Lung microvascular endothelial cell (primary cell): ENCODE measurements around the gene CHCHD10. TPM values are rescaled to one million over a fixed set of nuclear protein-coding genes. Genes with fewer than 3 reads are reported as not detected.

Experiments
- DNase-seq, 2 donors: peaks; one replicate each; pipeline versions ENCODE4 v3.0.0 to v3.0.0-alpha.2; 2010; ENCODE audit warnings: low read depth in 2 of 2
- total RNA-seq: library from RNA; depleted of rRNA; stranded (reverse); fragments of >200 nt; gene quantifications from 2 replicates; pipeline ENCODE4 v1.2.1, GENCODE V29; 2014

Gene CHCHD10
- total RNA-seq, 1 donor from 2014 or later = 10.3 TPM

DNA sequence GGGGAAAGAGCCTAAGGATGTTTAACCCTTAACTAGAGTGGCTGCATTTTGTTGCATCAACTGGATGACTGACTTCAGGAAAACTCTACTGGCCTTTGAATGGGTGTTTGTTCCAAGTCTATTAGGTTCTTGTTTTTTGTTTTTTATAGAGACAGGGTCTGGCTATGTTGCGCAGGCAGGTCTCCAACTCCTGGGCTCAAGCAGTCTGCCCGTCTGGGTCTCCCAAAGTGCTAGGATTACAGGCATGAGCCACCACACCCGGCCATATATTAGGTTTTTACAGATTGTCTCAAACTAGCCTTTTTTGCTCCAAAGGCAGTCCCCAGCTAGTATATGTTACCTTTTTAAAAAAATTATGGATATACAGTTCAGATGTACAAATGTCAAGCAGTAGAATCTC, 20.1 kb upstream of the CHCHD10 start:
- DNase-seq = no peak

DNA sequence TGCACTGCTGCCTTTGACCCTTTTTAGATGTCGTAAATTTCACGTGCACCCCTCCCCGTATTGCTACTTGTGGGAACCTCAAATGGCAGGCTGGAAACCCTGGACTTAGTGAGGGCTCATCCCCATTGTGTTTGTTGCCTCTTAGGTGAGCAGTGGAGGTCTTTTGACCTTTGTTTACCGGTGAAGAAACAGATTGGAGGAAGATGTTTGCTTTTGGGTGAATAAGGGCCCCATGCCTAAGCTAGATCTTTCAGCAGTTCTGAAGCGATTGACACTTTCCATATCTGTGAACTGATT, 19.8 kb upstream of the CHCHD10 start:
- DNase-seq = no peak

DNA sequence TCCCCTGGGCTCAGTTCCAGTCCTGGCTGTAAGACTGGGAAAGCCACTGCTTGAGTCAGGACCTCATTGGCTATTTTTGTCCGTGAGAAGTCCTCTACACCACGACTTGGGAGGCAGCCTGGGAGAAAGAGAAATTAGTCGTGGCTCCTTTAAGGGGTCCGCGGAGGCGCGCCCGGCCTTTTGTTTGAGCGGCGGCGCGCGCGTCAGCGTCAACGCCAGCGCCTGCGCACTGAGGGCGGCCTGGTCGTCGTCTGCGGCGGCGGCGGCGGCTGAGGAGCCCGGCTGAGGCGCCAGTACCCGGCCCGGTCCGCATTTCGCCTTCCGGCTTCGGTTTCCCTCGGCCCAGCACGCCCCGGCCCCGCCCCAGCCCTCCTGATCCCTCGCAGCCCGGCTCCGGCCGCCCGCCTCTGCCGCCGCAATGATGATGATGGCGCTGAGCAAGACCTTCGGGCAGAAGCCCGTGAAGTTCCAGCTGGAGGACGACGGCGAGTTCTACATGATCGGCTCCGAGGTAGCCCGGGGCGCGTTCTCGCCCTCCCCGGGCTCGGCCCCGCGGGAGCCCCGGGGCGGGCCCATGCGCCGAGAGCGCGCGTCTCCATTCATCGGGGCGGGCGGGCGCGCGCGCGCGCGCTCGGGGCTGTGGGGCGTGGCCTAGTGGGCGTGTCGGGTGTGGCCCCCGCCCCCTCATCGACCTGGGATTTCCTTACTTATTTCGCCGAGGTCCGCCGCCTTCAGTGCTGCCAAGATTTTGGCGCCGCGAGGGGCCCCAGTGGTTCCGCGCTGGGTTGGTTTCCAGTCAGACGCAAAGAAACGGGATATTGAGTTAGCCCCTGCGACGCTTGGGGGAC, 19.2 kb upstream of the CHCHD10 start, which contains the start of gene SMARCB1:
Gene SMARCB1 (plus strand): TSS at position 215 of the 848 bp plus-strand sequence. CDS start 204 bp downstream, at position 419.
- peak; percentile 90 to 92 for DNase-seq

DNA sequence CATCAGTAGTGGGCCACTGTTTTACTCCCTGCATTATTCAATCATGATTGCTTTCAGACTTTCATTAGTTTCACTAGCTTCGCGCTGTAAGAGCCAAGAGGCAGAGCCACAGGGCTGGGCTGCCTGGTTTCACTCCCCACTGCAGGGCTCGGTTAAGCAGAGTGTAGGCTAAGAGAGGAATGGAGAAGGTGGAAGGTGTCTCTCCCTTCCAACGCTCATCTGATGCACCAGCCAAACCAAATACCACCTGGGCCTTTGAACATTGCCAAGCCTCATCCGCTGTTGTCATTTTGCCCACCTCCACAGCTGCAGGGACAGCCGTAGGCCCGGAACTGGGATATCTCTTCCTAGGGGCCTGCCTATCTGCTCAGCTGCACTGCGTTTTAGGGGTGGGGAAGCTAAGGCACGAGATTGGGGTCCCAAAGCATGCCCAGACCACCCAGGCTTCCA, 18.5 kb upstream of the CHCHD10 start:
- no peak for DNase-seq

DNA sequence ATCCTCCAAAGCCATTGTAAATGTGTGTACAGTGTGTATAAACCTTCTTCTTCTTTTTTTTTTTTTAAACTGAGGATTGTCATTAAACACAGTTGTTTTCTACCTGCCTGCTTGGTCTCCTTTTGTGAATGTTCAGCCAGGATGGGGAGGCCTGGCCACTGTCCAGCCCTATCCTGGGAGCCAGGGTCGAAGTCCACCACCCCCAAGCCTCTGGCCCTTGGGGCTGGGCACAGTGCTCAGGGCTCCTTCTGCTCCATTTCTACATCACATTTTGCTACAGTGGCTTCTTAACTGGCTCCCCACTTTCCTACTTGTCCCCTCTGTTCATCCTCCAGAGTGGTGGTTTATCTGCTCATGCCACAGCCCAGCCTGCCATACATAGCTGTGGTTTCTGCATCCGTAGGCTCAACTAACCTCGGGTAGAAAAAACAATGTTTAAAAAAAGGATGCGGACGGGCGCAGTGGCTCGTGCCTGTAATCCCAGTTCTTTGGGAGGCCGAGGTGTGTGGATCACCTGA, 16.5 kb upstream of the CHCHD10 start:
- no peak for DNase-seq

DNA sequence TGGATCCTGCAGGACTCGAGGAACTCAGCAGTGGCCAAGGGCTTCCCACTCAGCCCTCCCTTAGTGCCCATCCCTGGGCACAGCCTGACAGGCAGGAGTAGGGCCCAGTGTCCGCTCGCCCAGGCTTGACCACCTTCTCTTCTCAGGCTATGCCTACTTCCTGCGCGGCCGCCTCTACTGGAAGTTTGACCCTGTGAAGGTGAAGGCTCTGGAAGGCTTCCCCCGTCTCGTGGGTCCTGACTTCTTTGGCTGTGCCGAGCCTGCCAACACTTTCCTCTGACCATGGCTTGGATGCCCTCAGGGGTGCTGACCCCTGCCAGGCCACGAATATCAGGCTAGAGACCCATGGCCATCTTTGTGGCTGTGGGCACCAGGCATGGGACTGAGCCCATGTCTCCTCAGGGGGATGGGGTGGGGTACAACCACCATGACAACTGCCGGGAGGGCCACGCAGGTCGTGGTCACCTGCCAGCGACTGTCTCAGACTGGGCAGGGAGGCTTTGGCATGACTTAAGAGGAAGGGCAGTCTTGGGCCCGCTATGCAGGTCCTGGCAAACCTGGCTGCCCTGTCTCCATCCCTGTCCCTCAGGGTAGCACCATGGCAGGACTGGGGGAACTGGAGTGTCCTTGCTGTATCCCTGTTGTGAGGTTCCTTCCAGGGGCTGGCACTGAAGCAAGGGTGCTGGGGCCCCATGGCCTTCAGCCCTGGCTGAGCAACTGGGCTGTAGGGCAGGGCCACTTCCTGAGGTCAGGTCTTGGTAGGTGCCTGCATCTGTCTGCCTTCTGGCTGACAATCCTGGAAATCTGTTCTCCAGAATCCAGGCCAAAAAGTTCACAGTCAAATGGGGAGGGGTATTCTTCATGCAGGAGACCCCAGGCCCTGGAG, 15.7 kb upstream of the CHCHD10 start:
- DNase-seq = no peak

DNA sequence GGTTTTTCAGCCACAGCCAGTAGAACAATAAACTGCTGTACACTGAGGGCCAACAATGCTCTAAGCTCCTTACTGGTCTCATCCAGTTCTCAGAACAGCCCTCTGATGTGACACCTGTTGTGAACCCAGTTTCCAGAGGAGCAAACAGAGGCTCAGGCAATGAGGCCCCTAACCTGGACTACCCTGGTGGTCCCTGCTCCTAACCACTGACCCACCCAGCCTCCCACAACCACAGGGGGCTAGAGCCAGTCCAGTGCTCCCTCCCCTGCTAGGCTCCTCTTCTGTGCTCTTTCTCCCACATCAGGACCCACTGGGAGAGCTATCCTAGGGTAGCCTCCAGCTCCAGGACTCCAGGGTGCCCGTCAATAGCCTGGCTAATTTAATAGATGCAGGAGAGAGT, 14.9 kb upstream of the CHCHD10 start:
- DNase-seq = no peak

DNA sequence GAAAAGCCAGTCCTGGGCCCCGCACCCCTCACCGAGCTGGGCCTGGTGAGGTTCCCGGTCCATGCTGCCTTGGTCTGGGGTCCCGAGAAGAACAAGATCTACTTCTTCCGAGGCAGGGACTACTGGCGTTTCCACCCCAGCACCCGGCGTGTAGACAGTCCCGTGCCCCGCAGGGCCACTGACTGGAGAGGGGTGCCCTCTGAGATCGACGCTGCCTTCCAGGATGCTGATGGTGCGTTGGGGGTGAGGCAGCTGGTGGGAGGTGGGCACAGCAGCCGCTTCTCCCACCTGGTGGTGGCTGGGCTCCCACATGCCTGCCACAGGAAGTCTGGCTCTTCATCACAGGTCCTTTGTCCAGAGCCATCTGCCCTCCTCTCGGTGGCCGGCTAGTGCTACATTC, 14.5 kb upstream of the CHCHD10 start:
- no peak for DNase-seq

DNA sequence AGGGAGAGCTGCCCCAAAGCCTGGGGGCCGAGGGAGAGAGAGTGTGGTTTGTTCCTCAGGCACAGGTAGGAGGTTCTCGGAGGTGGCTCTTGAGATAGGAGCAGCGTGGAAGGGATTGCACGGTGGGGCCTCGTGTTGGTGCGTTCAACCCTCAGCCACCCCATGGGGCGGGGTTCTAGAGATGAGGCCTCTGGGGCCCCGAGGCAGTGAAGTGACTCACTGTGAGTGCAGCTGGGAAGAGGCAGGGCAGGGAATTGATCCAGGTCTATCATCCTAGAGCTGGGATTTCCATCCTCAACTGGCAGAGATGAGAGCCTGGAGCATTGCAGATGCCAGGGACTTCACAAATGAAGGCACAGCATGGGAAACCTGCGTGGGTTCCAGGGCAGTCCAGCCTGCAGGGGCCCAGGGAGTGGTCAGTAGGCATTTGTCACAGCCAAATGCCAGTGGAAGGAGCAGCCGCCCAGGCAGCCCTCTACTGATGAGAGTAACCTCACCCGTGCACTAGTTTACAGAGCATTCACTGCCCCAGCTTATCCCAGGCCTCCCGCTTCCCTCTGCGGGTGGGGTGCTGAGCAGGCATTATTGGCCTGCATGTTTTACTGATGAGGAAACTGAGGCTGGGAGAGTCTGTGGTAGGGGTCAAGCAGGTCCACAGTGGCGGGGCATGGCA, 13.9 kb upstream of the CHCHD10 start:
- DNase-seq = no peak

DNA sequence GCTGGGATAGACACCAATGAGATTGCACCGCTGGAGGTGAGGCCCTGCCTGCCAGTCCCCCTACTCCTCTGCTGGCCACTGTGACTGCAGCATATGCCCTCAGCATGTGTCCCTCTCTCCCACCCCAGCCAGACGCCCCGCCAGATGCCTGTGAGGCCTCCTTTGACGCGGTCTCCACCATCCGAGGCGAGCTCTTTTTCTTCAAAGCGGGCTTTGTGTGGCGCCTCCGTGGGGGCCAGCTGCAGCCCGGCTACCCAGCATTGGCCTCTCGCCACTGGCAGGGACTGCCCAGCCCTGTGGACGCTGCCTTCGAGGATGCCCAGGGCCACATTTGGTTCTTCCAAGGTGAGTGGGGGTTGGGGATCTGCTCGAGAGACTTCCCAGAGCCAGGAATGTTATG, 13.3 kb upstream of the CHCHD10 start:
- DNase-seq = no peak

DNA sequence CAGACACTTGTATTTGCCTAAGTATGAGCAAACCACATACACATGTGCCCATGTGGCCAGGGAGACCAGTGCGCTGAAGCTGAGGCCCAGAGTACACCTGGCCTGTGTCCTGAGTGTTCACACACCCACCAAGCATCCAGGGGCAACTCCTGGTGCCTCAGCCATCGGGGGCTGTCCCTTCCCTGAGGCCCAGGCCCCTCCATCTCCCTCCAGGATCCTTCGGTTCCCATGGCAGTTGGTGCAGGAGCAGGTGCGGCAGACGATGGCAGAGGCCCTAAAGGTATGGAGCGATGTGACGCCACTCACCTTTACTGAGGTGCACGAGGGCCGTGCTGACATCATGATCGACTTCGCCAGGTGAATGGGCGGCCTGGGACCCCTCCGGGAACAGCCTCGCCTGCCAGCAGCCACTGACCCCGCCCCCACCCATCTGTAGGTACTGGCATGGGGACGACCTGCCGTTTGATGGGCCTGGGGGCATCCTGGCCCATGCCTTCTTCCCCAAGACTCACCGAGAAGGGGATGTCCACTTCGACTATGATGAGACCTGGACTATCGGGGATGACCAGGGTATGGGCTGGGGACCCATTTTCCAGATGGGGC, 12.5 kb upstream of the CHCHD10 start:
- no peak for DNase-seq

DNA sequence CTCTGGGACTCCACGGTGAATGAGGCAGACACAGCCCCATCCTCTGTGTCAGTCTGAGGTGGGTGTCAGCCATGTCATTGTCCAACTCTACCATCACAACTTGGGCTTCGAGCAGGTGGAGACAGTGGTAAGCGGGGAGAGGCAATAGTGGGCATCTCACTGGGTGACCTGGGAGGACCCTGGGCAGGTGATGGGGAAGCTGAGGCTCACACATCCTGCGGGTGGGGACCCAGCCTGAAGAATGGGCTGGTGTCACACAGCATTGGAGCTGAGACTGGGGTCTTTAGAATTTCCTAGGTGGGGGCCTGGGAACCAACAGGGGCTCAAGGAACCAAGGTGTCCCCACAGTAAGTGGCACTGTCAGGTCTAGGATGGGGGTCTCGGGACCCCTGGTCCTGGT, 12.0 kb upstream of the CHCHD10 start:
- DNase-seq = no peak

DNA sequence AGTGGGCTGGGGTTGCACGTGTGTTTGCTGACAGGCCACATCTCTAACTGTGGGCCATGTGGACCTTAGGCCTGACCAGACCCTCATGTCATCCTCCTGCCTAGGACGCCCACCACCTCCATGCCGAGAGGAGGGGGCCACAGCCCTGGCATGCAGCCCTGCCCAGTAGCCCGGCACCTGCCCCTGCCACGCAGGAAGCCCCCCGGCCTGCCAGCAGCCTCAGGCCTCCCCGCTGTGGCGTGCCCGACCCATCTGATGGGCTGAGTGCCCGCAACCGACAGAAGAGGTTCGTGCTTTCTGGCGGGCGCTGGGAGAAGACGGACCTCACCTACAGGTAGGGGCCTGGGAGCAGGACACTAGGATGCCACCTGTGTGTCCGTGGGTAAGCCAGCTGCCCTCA, 11.3 kb upstream of the CHCHD10 start:
- no peak for DNase-seq

DNA sequence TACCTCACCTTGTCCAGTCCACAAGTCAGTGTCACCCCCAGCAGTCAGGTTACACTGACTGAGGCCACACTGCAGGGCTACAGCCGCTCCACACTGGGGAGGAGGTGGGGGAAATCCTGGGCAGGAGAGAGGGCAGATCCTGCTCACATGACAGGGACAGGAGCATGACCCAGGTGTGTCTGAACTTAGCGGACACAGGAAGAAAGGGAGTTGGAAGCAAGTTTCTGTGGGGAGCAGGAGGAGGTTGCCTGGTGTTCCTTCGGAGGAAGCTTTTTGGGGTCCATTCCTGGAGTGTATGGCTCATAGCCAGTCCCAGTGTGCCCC, 10.8 kb upstream of the CHCHD10 start:
- no peak for DNase-seq

DNA sequence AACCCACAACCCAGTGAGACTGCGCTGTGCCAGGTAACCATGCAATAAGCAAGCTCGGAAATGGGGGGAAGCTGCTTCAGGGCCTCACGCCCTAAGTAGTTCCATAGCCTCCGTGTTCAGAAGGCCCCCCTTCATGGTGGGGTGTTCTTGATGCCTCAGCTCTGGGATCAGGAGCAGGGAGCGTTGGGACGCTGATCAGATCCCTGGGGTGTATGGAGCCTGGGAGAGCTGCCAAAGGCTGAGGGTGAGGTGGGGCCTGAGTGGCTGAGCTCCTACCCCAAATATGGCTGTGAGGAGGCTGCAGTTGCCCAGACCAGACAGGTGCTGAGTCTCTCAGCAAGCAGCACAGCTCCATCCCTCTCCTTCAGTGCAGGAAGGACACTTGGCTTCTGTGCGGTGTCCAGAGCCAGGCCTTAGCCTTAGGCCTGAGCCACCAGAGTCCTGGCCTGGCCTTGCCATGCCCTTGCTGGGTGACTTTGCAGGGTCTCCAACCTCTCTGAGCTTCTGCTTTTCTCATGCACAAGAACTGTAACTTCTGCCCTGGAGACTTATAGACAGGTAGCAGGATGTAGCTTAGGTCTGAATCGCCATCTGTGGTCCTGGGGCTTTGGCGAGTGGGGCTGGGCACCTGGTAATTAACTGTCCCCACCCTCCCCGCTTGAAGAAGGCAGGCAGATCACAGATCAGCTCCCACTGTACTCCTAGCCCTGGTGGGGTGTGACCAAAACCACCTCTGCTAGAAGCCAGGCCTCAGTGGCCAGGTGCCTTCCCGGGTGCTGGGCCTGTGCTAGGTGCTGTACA, 10.2 kb upstream of the CHCHD10 start:
- no peak for DNase-seq

DNA sequence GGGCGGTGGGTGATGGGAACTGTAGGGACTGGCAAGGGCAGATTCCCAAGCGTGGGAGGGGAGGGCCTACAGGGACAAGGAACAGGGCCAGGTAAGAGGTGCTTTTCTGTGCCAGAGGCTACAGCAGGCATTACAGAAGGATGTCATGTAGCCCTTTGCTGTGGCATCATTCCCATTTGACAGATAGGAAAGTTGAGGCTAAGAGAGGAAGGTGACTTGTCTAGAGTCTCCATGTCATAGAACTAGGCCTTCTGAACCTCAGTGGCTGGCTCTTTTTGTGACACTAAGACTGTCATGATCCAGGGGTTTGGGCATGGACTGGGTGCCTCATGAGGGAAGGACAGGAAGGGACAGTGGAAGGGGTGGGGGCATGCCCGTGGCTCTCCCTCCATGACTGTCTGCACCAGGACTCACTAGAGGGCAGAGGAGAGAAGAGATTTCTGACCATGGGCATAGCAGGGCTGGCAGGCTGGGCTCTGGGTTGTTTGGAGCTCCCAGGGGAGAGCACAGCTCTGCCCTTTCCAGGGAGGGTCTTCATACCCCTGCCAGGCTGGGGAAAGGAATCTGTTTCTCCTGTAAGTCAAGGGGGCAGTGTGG, 8.1 kb upstream of the CHCHD10 start:
- DNase-seq = no peak

DNA sequence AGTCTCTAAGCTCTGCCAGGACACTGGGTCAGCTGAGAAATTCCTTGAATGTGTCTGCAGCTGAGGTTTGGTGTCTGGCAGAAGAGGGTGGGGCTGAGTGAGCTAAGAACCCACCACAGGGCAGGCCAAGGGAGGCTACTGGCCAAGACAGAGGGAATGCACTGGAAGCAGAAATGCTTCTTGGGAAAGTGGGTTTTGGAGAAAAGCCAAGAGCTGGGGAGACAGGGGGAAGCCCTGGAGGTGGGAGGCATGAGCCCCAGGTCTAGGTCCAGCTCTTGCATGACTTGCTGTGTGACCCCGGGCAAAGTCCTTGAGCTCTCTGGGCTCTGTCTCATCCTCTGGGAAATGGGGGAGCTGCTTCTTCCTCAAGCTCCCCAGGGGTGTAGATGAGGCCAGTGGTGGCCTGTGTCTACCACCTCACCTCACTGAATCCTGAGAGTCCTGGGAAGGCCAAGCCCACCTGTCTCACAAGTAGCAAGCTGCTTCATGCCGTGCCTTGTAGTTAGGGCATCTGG, 7.2 kb upstream of the CHCHD10 start:
- no peak for DNase-seq

DNA sequence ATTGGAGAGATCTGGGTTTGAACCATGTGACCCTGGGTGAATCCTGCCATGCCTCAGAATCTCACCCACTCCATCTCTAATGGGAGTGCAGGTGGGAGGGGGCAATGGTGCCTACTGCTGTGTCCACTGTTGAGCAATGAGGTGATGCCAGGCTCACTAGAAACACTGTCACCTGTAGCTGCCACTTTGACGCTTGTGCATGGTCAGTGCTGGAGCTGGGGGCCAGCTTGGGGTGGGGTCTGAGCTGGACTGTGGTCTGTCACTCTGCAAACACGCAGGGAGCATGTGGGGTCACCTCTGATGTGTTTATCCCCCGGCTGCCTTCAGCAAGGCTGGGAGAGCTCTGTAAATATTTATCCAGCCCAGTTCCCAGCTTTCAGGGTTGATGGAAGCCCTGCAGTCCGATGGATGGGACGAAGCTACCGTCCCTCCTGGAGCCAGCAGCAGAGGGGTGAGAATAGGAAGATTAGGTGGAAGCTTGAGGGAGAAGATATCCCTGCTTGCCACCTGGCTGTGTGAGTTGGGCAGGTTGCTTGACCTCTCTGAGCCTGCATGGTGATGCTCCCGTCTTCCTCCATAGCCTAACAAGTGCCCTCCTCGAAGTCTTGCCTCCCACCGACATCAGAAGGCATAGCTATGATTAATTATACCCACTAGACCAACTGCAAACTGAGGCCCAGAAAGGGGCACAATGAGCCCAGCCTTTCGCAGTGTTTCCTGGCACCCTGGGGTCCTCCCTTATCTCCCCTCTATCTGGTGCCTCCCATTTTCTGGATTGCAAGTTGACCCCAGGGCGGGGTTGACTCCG, 6.5 kb upstream of the CHCHD10 start:
- no peak for DNase-seq

DNA sequence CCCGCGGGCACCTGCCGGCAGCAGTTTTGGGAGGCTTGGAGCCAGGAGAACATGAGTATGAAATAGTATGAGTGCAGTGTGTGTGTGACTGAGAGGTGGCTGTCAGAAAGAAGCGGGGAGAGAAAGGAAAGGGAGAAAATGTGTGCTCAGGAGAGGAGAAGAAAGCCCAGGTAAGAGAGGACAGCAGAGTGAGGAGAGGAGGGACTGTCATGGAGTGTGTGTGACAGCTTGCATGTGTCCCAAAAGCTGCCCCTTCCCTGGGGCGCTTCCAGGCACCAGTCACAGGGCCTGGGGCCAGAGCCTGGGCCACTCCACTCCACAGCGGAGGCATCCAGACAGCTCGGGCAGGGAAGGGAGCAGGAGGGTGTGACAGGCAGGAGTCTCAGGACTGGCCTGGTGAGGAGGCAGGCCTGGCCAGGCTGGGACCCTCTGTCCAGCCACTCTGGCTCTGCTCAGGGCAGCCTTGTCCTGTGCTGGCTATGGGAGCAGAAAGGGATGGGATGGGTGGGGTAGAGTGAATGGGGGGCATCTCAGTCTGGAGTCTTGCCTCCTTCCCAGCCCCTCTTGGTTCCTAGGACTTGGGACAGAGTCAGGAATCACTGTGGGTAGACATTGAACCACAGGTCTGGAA, 5.8 kb upstream of the CHCHD10 start:
- DNase-seq = no peak
